Measurements from ENCODE around the gene CAMK2B.
"Not testable (repeated sequence)": the region's sequence is repeated elsewhere in the genome, so short reads cannot be mapped to it uniquely, and the experiment has no call there.

CAMK2B gene

GRCh38 chr7:44187636-44188416, 137.6 kb downstream of the CAMK2B start:
- DNase-seq = no peak

- DNase-seq = no peak
Measured at GRCh38 chr7:44186736-44187135, 138.7 kb downstream of the CAMK2B start.

DNA sequence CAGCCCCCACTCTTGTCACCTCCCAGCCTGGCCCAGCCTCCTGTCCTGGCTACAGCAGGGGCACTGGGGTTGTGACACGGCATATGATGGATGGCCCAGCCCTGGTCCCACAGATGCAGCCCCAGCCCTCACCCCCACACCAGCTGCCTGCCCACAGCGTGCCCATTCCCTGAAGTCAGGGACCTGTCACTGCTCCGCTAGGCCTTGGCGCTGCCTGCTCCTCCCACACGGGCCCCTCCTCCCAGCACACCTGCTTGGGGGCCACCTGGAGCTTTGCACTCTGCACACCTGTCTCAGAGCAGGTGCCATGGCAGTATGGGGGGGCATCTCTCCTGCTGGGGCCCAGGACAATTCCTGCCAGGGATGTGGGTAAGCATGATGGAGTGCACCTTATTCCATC, 139.7 kb downstream of the CAMK2B start:
- no peak for DNase-seq

- DNase-seq = no peak
Measured at GRCh38 chr7:44184873-44185446, 140.4 kb downstream of the CAMK2B start.

DNA sequence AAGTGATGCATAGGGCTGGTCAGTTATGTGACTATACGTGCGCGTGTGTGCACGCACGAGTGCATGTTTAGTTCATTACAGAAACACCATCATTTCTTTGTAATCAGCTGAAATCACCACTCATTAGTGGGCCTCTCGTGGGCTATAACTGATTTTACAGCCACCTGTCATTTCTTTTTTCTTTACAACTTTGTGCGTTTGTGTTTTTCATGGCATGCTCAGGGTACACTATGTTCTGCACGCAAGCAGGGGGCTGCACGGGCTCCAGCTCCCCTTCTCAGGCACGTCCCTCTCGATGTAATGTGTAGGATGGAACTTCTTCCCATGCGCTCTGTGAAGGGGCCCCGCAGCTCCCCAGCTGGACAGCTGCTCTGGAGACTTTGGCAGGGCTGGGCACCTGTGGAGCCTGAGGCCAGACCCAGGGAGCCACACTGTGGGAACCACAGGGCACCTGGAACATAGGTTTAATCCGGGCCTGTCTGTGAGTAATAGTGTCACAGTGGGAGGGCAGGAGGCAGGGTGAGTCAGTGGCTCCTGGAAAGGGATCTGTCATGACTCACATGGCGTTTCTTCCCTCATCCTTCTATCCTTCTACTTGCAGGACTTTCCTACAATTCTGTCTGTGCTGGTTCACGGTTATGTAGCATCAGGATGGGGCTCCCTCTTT, 141.1 kb downstream of the CAMK2B start:
- DNase-seq = no peak

DNA sequence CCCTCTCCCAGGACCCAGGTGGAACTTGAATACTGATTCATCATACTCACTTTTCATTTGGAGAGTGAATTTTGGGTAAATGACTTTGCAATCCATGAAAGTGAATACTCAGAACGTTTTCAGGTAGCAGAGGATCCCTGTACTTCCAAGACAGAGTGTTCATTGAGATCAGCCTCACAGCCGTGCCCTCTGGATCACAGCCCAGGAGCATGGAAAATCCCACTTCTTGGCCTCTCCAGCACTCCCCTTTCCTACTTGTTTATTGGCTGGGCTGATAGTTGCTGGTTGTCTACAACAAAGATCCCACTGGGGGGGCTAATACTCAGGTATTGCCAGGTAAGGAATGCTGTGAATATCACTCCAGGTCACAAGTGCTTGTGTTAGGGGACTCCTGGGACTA, 142.0 kb downstream of the CAMK2B start:
- DNase-seq = no peak

GRCh38 chr7:44182827-44183226, 142.6 kb downstream of the CAMK2B start:
- no peak for DNase-seq

- no peak for DNase-seq
Measured at GRCh38 chr7:44180631-44181030, 144.8 kb downstream of the CAMK2B start.

GRCh38 chr7:44177570-44178131, 147.7 kb downstream of the CAMK2B start:
- DNase-seq = no peak

- no peak for DNase-seq
Measured at GRCh38 chr7:44176486-44176885, 148.9 kb downstream of the CAMK2B start.

GRCh38 chr7:44175730-44176129, 149.7 kb downstream of the CAMK2B start:
- DNase-seq = no peak

- not testable (repeated sequence) for DNase-seq
Measured at GRCh38 chr7:44174694-44174948, 150.8 kb downstream of the CAMK2B start.

GRCh38 chr7:44173911-44174693, 151.3 kb downstream of the CAMK2B start:
- DNase-seq = no peak

DNA sequence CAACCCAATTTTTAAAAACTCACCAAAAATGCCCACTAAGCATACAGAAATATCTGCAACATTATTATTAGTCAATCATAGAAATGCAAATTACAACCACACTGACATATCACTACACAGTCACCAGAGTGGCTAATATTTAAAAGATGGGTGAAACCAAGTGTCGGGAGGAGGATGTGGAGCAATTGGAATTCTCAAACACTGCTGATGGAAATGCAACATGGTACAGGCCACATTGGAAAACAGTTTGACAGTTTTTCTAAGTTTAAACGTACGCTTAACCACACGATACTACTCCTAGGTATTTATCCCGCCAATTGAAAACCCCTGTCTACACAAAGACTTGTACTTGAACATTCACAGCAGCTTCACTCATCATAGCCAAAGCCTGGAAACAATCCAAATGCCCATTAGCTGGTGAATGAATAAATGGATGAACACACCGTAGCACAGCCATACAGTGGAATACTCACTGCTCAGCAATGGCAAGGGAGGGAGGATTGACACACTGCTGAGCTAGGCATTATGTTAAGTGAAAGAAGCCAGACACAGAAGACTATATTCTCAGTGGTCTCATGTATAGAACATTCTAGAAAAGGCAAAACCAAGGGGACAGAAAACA, 152.5 kb downstream of the CAMK2B start:
- DNase-seq = no peak

- no peak for DNase-seq
Measured at GRCh38 chr7:44172352-44172751, 153.0 kb downstream of the CAMK2B start.

GRCh38 chr7:44171901-44172300, 153.5 kb downstream of the CAMK2B start:
- not testable (repeated sequence) for DNase-seq

DNA sequence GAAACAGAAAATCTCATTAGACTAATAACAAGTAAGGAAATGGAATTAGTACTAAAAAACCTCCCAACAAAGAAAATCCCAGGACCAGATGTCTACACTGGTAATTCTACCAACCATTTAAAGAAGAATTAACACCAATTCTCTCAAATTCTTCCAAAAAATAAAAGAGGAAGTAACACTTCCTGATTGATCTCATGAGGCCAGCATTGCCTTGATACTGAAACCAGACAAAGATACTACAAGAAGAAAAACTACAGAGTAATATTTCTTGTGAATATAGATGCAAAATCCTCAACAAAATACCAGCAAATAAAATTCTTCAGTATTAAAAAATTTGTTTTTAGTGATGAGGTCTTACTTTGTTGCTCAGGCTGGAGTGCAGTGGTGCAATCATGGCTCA, 157.5 kb downstream of the CAMK2B start:
- DNase-seq = no peak
